CD4-positive, CD25-positive, alpha-beta regulatory T cell (primary cell): Measurements from ENCODE around the gene MAGEB4. TPM values are rescaled to one million over a fixed set of nuclear protein-coding genes. Genes with fewer than 3 reads are reported as not detected.

Source experiments
- polyA plus RNA-seq, 4 donors: library from polyadenylated mRNA; unstranded; fragments of 300-500 nt; fragmentation: Illumina TruSeq; gene quantifications; one replicate each; pipeline ENCODE4 v1.2.3, GENCODE V29; 2021
- total RNA-seq: library from RNA; stranded (reverse); gene quantifications from one replicate; pipeline ENCODE4 v1.2.3, GENCODE V29; 2022

Gene MAGEB4
- total and polyA plus RNA-seq, 5 donors from 2014 or later: not detected

Other genes starting within 250 kb of the MAGEB4 start
- gene MAGEB2, start 26.4 kb upstream of the MAGEB4 start, total RNA-seq: not detected
- gene MAGEB2, start 26.4 kb upstream of the MAGEB4 start, polyA plus RNA-seq: not detected
- gene MAGEB3, start 11.3 kb upstream of the MAGEB4 start, total RNA-seq: not detected
- not detected for gene MAGEB3, start 11.3 kb upstream of the MAGEB4 start, polyA plus RNA-seq
- not detected for gene MAGEB1, start 5.1 kb downstream of the MAGEB4 start, total RNA-seq
- gene MAGEB1, start 5.1 kb downstream of the MAGEB4 start, polyA plus RNA-seq: not detected
- not detected for gene NR0B1, start 67.4 kb downstream of the MAGEB4 start, total RNA-seq
- gene NR0B1, start 67.4 kb downstream of the MAGEB4 start, polyA plus RNA-seq: not detected